IPS-NIHi7 (cell line): Measurements from ENCODE around the gene CRMP1.
"Not testable (repeated sequence)": the region's sequence is repeated elsewhere in the genome, so short reads cannot be mapped to it uniquely, and the experiment has no call there.

Experiments
- DNase-seq: peaks from one replicate; pipeline ENCODE4 v3.0.0; 2012; ENCODE audit warnings: mixed read lengths; ENCODE audit errors: extremely low spot score

CRMP1 gene

DNA sequence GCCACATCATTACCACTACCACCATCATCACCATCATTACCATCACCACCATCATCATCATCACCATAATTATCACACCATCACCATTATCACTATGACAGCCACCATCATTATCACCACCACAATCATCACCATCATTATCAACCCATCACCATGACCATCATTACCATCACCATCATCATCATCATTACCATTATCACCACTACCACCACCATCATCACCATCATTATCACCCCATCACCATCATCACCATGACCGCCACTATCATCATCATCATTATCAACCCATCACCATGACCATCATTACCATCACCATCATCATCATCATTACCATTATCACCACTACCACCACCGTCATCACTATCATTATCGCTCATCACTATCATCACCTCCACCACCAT lies 36.5 kb downstream of the CRMP1 start:
- DNase-seq = not testable (repeated sequence)

DNA sequence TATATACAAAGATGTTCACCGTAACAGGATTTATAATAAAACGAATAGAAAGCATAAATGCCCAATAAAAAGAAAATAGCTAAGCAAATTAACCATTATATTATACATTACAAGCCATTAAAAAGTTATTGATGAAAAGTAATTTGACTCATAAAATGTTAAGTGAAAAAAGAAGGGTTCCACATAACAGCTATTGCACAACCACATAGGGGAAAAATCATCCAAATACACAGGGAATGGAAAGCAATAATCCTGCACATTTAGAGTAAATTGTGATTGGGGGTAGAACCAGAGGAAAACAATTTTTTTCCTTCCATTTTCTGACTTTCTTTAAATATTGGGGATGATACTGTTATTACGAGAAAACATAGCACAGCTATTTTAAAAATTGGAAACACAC lies 38.0 kb downstream of the CRMP1 start:
- DNase-seq = no peak

DNA sequence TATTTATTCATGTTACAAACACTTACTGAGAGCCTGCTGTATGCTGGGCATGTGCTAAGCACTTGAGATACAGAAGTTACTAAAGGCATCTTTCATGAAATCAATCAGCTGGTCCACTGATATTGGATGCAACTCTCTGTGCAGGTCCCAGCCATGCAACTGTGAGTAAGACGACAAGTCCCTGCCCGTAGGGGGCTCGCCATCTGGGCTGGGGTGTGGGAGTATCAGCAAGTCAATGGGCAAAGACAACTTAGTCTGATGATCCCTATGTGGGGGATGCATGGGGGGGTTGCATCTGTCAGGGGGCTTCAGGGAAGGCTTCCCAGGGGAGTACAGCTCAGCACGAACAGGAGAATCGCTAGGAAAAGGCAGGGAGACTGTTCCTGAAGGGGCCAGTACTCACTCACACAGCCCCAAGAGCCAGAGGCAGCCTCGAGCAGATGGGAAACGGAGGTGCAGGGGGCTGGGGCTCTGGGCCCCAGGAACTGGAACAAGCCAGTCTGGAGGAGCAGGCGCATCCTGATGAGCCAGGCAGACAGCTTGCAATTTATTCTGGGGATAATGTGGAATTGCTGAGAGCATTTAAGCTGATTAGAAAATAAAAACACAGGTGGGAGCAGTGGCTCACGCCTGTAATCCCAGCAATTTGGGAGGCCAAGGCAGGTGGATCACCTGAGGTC lies 40.2 kb downstream of the CRMP1 start:
- no peak for DNase-seq

DNA sequence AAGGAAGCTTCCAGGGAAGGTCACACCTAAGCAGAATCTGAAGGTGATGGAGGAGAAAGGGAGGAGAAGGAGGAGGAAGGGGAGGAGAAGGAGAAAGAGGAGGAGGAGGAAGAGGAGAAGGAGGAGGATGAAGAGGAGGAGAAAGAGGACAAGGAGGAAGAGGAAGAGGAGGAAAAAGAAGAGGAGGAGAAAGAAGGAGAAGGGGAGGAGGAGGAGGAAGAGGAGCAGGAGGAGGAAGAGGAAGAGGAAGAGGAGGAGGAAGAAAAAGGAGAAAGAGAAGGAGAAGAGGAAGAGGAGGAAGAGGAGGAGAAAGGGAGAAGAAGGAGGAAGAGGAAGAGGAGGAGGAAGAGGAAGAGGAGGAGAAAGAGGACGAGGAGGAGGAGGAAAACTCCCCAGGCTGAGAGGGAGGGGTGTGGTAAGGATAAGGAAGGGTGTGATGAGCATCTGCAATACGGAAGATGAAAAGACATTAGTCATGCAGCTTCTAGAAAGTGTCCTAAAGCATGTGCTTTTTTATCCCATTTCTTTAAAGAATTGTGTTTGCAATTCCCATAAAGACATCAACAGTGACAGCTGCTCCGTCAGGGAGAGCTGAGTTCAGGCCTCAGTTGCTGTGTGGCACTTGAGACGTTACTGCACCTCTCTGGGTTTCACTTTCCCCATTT lies 41.1 kb downstream of the CRMP1 start:
- DNase-seq = no peak

DNA sequence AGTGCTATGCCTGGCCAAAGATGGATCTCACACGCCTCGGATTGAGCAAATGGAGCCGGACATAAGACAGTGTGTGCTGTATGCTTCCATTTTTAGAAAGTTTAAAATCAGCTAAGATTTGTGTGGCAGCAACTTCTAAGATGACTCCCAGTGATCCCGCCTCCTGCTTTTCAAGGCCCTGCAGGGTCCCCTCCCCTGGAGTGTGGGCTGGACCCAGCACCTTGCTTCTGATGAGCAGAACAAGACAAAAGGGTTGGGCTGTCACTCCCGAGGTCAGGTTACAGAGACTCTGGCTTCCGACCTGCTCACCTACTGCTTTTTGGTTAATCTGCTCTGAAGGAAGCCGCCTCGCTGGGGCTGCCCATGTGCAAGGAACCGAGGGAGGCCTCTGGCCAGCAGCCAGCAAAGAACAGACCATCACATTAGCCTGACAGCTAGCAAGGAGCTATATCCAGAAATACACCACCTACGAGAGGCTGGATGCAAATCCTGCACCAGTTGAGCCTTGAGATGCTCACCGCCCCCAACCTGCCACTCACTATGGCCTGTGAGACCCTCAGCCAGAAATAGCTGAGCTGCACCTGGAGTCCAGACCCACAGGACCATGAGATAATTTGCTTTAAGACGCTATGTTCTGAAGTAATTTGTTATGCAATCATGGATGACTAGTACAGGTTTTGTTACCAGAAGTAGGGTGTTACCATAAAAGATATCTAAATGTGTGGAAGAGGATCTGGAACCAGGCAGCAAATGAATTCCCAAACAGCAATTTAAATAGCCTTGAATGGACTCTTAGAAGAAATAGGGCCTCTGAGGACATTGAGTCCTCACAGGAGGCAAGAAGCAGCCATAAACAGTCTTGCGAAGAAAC lies 47.6 kb downstream of the CRMP1 start:
- DNase-seq = no peak

DNA sequence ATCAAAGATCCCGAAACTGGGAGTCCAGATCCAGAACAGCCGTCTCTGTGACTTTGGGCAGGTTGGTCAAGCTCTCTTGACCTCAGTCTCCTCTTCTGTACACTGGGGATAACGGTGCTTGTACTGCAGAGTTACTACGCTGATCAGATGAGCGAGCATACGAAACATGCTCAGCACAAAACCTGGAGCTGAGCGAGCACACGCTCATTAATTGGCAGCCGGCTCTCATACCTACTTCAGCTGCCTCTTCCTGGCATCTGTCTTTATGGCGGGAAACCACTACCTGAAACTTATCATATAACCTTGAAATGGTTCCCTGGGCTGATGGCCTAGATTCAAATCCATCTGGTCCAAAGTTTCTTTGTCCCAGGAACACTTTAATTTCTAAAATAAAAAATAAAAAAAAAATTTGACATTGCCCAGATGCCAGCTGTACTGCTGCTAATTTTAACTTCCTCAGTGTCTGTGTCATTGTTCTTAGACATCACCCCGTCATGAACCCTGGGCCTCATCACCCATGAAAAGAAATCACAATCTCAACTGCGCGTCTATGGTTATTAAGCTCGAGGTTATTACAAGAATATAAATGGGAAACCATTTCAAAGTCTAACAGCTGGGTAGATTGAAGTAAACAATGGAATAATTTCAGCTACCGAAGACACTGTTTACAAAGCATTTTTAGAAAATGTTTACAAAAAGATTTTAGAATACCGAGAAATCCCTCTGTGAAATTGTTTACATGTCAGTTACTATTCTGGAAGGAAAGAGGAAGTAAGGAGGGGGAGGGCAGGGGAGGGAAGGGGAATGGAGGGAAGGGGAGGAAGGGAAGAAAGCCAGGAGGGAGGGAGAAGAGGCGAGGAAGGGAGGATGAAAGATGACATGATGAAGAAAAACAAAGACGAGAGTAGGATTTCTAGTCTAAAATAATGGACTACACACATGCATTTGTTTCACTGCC lies 49.0 kb downstream of the CRMP1 start:
- DNase-seq = no peak

DNA sequence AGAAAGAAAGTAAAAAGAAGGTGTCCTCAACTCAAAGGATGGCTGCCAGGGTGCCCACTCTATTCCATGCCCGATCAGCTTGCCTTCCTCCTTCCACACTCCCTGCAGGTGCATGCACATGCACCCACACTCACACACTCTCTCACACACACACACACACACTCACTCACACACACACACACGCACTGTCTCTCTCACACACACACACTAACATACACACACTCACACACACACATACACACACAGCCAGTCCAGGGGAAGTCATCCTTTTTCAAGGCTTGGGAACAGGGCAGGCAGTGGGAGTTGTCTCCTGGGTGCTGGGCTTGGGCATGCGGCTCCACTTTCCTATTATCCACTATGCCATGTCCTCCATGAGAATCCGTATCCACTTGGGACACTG lies 50.4 kb downstream of the CRMP1 start:
- no peak for DNase-seq

DNA sequence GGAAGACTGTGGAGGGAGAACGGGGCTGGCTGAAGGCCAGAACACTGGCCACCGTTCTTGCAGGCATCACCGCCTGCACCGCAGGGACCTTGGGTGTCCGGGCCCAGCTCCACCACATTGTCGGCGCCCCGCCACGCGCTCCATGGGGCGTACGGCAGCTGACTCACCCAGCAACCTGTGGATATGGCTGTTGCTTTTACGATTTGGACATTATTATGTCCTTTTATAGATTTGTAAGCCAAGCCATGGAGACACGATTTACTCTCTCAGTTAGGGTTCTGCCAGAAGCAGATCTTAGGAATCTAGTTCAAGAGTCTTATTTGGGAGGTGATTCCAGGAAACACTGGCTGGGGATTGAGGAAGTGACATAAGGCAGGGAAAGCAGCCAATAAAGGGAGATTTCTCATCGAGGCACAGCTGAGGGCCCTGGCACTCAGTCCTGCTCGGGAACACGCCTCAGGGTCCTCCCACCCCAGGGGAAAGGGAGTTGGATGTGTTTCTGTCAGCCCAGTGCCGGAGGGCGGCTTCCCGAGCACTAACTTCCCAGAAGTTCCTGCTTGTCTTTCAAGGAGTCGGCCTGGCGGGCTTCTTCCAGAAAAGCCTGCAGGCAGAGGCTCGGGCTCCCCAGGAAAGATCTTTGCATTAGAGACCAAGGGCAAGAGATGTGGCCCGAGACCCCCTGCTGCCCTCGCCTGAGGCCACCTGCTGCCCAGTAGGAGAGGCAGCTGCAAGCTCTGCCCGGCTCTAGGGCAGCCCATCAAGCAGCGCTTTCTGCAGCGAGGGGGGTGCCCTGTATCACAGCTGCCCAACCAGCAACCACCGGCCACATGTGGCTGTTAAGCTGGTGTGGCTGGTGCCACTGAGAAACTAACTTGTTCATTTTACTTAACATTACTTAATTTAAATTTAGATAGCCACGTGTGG lies 52.9 kb downstream of the CRMP1 start:
- no peak for DNase-seq

DNA sequence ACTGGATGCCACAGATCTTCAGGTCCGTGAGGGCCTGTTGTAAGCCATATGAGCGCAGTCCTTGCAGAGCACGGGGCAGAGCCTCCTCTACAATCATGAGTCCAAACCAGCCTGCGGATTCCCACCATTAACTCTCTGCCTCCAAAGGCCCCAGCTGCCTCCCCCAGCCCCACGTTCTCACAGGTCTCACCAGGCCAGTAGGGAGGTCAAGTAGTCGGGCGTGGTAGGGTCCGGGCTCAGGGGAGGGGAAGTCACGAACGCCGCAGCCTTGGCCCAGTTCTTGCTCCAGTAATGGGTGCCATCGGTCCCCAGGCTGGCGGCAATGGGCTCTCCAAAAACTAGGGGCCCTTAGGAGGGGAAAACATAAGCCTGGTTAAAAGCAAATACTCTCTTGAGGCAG lies 53.6 kb downstream of the CRMP1 start:
- no peak for DNase-seq

DNA sequence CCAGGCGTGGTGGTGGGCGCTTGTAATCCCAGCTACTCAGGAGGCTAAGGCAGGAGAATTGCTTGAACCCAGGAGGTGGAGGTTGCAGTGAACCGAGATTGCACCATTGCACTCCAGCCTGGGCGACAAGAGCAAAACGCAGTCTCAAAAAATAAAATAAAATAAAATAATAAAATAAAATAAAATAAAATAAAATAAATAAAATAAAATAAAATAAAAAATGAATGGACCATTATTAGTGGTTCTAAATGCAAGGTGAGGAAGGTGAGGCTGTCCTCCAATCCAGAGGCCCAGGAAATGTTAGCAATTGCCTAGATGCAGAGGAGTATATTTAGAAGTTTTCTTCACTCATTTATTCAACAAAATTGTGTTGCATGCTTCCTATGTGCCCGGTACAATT lies 55.4 kb downstream of the CRMP1 start:
- not testable (repeated sequence) for DNase-seq

DNA sequence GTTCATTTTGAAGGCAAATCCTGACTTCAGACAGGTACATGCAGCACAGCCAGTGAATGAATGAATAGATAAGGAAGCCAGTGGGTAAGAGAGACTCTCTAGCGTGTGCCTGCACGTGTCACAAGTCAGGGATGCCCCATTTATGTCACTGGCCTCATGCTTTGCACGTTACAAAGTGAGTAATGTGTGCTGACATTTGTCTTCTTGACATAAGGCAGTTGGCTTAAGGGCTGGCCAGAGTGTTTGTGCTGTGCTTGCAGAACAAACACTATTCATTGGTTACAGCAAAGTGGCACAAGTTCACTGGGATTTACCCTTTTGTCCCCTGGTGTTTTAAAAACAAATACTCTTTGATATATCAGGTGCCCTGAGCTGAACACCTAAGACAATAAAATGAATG lies 55.9 kb downstream of the CRMP1 start:
- no peak for DNase-seq

DNA sequence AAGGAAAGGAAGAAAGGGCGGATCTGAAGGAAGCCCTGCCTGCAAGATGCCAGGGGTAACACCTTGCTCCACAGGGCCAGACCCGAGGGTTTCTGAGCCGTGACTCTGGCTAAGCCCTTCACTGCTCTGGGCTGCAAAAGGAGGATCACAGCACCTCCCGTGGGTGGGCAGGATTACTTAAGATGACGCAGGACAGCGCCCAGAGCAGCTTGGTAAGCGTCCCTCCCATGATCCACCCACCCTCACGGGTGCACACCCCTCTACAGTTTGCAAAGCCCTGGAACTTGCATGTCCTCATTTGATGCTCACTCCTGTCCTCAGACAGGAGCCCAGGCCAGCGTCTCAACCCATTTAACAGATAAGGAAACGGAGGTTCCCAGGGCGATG lies 64.9 kb downstream of the CRMP1 start:
- DNase-seq = no peak

DNA sequence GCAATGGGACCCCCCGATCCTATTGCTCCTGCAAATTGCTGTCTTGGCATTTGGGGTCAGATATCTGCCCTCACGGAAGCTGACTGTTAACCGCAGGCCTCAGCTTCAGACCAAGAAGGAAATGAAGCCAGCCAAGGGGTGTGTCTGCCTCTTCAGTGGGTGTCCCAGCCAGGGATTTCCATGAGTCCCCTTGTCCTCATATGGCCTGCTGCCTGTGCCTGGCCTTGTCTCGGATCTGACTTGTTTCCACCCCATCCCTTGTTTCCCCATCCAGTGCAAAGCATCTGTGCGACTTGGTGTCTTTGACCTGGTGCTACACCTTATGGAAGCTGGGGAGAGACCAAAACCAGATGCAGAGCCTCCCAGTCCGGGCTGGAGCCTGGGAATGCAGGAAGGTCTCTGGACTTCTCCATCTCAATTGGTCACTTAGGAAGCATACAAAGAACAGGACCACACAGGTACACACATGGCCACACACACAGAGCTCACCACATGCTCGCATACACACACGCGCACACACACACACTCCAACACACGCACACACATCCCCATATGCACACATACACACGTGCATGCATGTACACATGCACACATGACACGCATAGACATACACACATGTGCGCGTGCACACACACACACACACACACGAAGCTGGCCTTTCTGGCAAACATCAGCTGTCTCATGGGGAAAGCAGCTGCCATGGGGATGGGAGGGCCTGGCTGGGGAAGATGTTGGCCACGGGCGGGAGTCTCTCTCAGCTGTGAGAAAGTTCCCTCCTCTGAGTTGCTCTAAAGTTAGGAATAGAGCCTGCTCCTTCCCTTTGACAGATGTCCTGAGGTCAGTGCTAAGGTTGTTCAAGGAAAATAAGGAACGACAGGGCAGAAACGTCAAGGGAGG lies 65.5 kb downstream of the CRMP1 start:
- DNase-seq = no peak

DNA sequence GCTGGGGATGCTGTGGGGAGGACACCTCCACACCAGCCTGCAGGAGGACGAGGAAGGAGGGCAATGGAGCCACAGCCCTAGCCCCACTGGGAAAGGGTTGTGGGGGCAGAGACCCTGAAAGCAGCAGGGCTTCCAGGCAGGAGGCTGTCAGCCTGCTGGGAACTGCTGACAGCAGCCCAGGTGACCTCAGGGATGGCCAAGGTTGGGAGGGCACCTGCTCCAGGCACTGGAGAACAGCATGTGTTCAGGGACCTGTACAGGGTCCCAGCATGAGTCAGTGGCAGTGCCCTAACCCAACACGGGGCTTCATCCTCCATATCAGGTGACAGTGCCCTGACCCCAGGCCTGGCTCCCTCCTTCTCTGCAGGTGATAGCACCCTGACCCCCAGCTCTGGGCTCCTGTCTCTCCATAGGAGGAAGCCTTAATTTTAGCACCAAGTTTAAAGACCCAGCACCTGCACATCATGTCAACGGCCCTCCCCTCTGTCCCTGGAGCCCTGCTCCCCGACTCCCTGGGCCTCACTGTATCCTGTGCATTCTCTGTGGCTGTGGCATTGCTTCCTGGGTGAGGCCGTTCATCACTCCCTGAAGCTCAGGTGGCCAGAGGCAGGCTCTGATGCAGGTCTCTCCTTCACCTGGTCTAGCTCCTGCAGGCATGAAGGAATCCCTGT lies 66.3 kb downstream of the CRMP1 start:
- DNase-seq = no peak

DNA sequence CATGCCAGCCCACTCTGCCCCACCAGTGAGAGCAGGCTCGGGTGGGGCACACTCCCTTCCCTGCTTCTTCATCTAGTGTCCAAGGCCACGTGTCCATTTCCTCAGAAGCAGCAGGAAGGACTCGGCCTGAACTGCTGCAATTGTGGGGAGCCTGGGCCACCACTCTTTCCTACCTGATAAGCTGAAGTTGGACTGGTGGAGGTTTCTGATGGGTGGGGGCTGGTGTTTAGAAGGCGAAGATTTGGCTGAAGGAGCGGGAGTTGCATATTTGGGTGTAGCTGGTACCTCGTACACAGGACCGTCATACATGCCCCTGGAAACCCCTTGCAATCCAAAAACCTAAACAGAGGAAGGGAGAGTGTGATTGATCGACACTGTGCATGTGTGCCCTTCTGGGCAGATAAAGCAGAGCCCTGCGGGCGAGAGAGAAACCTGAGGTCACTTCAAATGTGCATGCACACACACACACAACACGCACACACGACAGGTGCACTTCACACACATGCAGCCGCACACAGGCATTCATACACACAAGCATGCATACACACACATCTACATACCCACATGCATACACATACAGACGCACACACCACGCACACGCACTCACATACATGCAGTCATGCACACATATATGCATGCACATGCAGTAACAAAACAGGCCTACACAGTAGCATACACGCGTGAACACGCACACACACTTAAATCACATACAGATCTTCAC lies 67.4 kb downstream of the CRMP1 start:
- no peak for DNase-seq

DNA sequence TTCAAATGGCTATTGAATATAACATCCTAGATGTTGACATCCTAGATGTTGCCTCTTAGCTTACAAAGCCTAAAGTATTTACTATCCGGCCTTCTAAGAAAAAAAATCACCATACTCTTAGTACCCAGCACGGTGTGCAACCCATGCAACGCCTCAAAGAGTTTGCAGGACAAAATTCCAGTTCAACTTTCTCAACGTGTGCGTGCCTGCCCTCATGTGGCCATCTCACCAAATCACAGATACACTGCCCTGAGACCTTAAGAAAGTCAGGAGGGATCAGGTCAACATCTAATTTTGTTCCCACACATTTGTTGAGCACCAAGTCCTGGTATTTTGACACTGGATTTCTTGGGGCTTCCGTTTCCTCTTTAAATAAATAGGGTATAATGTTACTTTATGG lies 68.3 kb downstream of the CRMP1 start:
- DNase-seq = peak; percentile 66

DNA sequence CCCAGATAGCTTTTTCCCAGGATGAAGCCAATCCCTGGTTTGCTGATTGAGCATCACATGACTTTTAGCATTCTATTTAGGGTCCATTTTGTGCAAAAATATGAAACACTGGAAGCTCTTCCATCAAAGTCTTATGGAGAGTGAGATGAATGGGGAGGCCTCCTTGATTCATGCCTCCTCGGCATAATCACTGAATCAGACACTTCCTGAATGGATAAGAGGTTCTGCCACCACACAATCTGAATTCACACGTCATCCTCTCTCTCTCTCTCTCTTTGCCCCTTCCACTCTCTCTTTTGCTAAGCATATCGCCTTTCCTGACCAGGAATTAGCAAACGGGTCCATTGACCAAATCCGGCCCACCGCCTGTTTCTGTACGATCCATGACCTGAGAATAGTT lies 68.7 kb downstream of the CRMP1 start:
- DNase-seq = no peak

DNA sequence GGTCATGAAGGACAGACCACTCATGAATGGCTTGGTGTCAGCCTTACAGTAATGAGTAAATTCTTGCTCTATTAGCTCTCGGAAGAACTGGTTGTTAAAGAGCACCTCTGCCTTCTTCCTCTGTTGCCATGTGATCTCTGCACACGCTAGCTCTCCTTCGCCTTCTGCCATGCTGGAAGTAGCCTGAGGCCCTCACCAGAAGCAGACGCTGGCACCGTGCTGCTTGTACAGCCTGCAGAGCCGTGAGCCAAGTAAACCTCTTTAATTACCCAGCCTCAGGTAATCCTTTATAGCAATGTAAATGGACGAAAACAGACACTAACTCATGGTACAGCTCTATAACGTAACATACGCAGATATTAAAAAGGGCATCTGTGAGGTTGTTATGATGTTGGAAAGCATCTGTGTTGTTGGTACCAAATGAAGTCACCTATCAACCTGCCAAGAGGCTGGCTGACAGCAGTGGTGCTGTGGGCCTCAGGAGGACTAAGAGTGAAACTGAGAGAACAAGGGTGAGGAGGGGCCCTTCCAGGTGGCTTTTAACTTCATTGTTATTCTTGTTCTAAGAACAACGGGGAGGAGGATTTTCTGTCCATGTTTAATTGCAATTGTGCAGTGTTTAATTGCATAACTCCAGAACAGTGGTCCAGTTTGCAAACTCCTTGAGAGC lies 69.2 kb downstream of the CRMP1 start:
- DNase-seq = no peak
